Stomach (tissue), 9 donors: ENCODE results near the gene IGF1R. TPM values are rescaled to one million over a fixed set of nuclear protein-coding genes. Genes with fewer than 3 reads are reported as not detected.

Experiments
- DNase-seq, 2 donors: peaks; one replicate each; pipeline versions ENCODE4 v3.0.0 to v3.0.0-alpha.2; 2013 to 2019
- H3K27ac ChIP-seq, 5 donors: fragments of 200-600 bp in 4 of 5; sonication (generic) in 4 of 5; one replicate each; pipeline ENCODE4 v1.5.1; 2013 to 2019; ENCODE audit warnings: mild to moderate bottlenecking in 1 of 5, moderate library complexity in 1 of 5
- H3K27me3 ChIP-seq, 3 donors: fragments of 200-600 bp; sonication (generic); one replicate each; pipeline ENCODE4 v1.5.1; 2017 to 2019; ENCODE audit warnings: mixed run types in 1 of 3
- H3K36me3 ChIP-seq, 4 donors: fragments of 200-600 bp; sonication (generic); 1 replicate in 3 of 4; 2 replicates in 1 of 4; pipeline ENCODE4 v1.5.1; 2016 to 2019
- H3K4me1 ChIP-seq, 4 donors: fragments of 200-600 bp; sonication (generic); one replicate each; pipeline ENCODE4 v1.5.1; 2016 to 2019
- H3K4me3 ChIP-seq, 4 donors: fragments of 200-600 bp; sonication (generic) in 3 of 4; one replicate each; pipeline ENCODE4 v1.5.1; 2016 to 2019; ENCODE audit warnings: mild to moderate bottlenecking in 1 of 4
- H3K9me3 ChIP-seq, 4 donors: fragments of 200-600 bp; sonication (generic); one replicate each; pipeline ENCODE4 v1.5.1; 2016 to 2019
- EP300 ChIP-seq: sonication (generic); formaldehyde crosslinking; IDR thresholded peaks from one replicate; pipeline ENCODE4 v1.6.1; 2017; ENCODE audit warnings: antibody characterized with exemption
- POLR2A ChIP-seq, 4 donors: fragments of 450-650 bp; IDR thresholded peaks; one replicate each; pipeline ENCODE4 v1.6.1; 2016; ENCODE audit warnings: antibody characterized with exemption in 4 of 4, control low read depth in 2 of 4, mild to moderate bottlenecking in 1 of 4, moderate library complexity in 1 of 4
- POLR2AphosphoS5 ChIP-seq, 3 donors: sonication (generic); formaldehyde crosslinking; IDR thresholded peaks; one replicate each; pipeline ENCODE4 v1.6.1; 2016; ENCODE audit warnings: antibody characterized with exemption in 3 of 3
- WGBS, 5 donors: extraction: QIAGEN DNeasy Blood & Tissue Kit in 3 of 5; methylation state at CpG; one replicate each; pipeline versions ENCODE4 v1.1.5 to v1.1.7; 2013 to 2018; 5-methylcytosine and 5-hydroxymethylcytosine counted together
- intact Hi-C: fragments of 100-400 bp; cut with DNase I; formaldehyde crosslinking; loops from one replicate; pipeline ENCODE4 v1.15.1; 2023; ENCODE audit warnings: low total_unique reads
- polyA plus RNA-seq, 3 donors: library from polyadenylated mRNA; stranded (reverse); fragments of 200-250 nt; gene quantifications; one replicate each; pipeline ENCODE4 v1.2.3, GENCODE V29; 2013
- total RNA-seq, 5 donors: library from RNA; depleted of rRNA; stranded (reverse); fragments of >200 nt; gene quantifications; one replicate each; pipeline versions ENCODE4 v1.1.0 to v1.2.3, GENCODE V29; 2014 to 2016
- TF ChIP-seq, protein P1 (sequence below), 7 experiments: fragments of 450-650 bp in 4 of 7; fragments of 200-600 bp in 3 of 7; sonication (generic) in 3 of 7; IDR thresholded peaks; one replicate each; pipeline ENCODE4 v1.5.1; 2016 to 2019; ENCODE audit warnings: antibody characterized with exemption in 7 of 7, control low read depth in 2 of 7, mild to moderate bottlenecking in 1 of 7
- donor health status: healthy with polysubstance abuse.
- donor health status: Bipolar disorder and iron deficiency.
- donor health status: healthy.

The IGF1R gene
- total and polyA plus RNA-seq, 8 donors = 2.3 to 131 (median 42.8) TPM

DNA sequence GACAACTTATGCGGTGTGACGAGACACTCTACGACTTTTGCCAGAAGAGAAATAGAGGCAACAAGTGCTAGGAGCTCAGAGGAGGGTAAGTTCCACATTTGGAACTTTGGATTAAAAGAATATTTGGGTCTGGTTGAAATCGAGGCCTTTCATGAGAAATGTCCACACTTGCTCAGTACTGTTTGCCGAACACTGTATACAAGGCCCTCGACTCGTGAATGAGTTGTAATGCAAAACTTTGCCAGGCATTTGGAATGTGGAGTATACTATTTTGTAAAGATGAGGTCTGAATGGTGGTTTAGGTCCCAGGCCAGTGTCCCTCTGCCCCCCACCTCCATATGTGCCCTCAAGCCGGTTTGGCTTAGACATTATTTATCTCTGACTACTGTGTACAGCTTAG is 73.9 kb downstream of the IGF1R start:
- intact Hi-C loops = no loop called here
- Histone ChIP-seq H3K4me3 (no peak overlapping the region), H3K9me3 (no peaks in the 10 kb centered on the region), H3K27ac (peak overlapping the region in 2 of 5 donors; percentile 8 to 31), H3K36me3 (no peaks in the 10 kb centered on the region), H3K4me1 (peaks cover 36 to 98% (median 71%) of the 10 kb centered on the region in 4 donors), H3K27me3 (no peaks in the 10 kb centered on the region)
- DNase-seq = no peak
- WGBS, 5 donors = 61 to 79% (median 71%) methylated on average over 8 of the region's 8 CpGs
- TF ChIP-seq EP300 (no peak), POLR2A (IDR thresholded peaks at IDR 0.05) (no peak)
- TF ChIP-seq, protein P1, sequence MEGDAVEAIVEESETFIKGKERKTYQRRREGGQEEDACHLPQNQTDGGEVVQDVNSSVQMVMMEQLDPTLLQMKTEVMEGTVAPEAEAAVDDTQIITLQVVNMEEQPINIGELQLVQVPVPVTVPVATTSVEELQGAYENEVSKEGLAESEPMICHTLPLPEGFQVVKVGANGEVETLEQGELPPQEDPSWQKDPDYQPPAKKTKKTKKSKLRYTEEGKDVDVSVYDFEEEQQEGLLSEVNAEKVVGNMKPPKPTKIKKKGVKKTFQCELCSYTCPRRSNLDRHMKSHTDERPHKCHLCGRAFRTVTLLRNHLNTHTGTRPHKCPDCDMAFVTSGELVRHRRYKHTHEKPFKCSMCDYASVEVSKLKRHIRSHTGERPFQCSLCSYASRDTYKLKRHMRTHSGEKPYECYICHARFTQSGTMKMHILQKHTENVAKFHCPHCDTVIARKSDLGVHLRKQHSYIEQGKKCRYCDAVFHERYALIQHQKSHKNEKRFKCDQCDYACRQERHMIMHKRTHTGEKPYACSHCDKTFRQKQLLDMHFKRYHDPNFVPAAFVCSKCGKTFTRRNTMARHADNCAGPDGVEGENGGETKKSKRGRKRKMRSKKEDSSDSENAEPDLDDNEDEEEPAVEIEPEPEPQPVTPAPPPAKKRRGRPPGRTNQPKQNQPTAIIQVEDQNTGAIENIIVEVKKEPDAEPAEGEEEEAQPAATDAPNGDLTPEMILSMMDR (IDR thresholded peaks at IDR 0.05) = no peak

DNA sequence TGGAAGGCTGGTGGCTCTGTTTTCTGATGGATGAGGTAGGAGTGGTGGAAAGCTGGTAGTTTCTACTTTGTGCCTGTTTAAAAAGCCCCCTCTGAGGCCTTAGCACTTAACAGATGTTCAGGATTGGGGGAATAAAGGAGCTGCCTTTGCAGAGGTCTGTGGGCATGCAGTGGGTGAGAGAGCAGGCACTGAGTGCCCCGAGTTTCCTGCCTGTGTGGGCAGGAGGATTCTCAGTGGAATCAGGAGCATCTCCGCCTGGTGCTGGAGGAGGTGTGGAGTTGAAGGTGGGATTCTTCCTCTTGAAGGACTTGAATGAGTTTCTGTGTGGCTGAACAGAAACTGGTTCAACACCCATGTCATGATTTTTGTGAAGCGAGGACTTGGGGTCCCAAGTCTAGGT is 74.3 kb downstream of the IGF1R start:
- no peak for DNase-seq
- TF ChIP-seq POLR2AphosphoS5 (IDR thresholded peaks at IDR 0.05) = no peak
- TF ChIP-seq EP300 = no peak
- H3K9me3 ChIP-seq = no peaks in the 10 kb centered on the region
- no peak overlapping the region for H3K4me3 ChIP-seq
- intact Hi-C loops = no loop called here
- WGBS, 5 donors = 68 to 86% (median 80%) methylated on average over 3 of the region's 3 CpGs
- H3K4me1 ChIP-seq = peaks cover 40 to 97% (median 74%) of the 10 kb centered on the region in 4 donors
- H3K27me3 ChIP-seq = no peaks in the 10 kb centered on the region
- H3K27ac ChIP-seq = peak overlapping the region in 2 of 5 donors; percentile 8 to 31
- no peaks in the 10 kb centered on the region for H3K36me3 ChIP-seq

DNA sequence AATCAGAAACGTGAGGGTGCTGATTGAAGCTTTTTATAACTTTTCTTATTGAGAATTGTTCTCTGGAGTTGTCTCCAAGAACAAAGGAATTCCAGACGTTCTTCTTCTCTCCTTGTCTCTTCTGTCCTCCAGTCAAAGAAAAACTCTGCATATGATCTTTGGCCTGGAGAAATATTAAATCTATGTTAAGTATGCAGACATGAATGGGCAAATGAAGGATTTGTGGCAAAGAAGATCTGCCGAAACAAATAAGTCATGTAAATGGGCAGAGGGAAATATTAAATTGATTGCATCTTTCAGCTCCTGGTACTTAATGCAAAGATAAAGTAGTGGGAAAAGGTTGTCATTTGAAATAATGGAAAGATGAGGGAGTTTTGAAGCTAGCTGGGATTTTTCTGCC is 74.9 kb downstream of the IGF1R start:
- DNase-seq = no peak
- no peaks in the 10 kb centered on the region for H3K27me3 ChIP-seq
- TF ChIP-seq POLR2AphosphoS5 (IDR thresholded peaks at IDR 0.05) (no peak), EP300 (no peak), POLR2A (IDR thresholded peaks at IDR 0.05) (no peak)
- TF ChIP-seq, protein P1 (IDR thresholded peaks at IDR 0.05) = no peak
- H3K4me3 ChIP-seq = no peak overlapping the region
- H3K4me1 ChIP-seq = peaks cover 39 to 96% (median 75%) of the 10 kb centered on the region in 4 donors
- H3K9me3 ChIP-seq = no peaks in the 10 kb centered on the region
- 43 to 58% (median 49%) methylated on average over 3 of the region's 3 CpGs for WGBS, 5 donors
- no peaks in the 10 kb centered on the region for H3K36me3 ChIP-seq
- H3K27ac ChIP-seq = peak overlapping the region in 3 of 5 donors; percentile 74 to 92 (median 77)
- intact Hi-C loops = no loop called here

DNA sequence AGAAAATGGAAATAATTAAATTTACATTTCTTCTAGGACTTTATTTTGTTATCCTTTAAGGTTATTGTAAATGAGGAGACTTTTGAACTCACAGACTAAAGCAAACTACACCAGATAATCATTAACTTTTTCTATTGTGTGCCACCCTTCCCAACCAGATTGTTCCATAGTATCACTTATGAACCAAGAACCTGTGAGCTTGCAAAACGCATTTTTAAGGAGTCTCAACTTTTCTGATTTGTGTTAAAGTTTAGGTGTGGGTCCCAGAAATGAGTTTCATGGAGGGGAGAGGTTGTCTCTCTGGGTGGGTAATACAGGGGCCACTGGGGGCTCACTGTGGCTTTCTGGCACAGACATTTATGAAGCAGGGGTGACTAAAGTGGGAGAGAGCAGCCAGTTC is 75.7 kb downstream of the IGF1R start:
- H3K4me3 ChIP-seq = no peak overlapping the region
- peak in 1 of 2 donors; percentile 71 for DNase-seq
- H3K27me3 ChIP-seq = no peaks in the 10 kb centered on the region
- no peaks in the 10 kb centered on the region for H3K9me3 ChIP-seq
- intact Hi-C loops = no loop called here
- WGBS, 5 donors = 28 to 58% (median 47%) methylated on average over 1 of the region's 1 CpG
- peaks cover 38 to 96% (median 73%) of the 10 kb centered on the region in 4 donors for H3K4me1 ChIP-seq
- TF ChIP-seq EP300 (no peak), POLR2AphosphoS5 (IDR thresholded peaks at IDR 0.05) (no peak), POLR2A (IDR thresholded peaks at IDR 0.05) (no peak)
- TF ChIP-seq, protein P1 (IDR thresholded peaks at IDR 0.05) = no peak
- no peaks in the 10 kb centered on the region for H3K36me3 ChIP-seq
- H3K27ac ChIP-seq = peak overlapping the region; percentile 74 to 92 (median 81)

DNA sequence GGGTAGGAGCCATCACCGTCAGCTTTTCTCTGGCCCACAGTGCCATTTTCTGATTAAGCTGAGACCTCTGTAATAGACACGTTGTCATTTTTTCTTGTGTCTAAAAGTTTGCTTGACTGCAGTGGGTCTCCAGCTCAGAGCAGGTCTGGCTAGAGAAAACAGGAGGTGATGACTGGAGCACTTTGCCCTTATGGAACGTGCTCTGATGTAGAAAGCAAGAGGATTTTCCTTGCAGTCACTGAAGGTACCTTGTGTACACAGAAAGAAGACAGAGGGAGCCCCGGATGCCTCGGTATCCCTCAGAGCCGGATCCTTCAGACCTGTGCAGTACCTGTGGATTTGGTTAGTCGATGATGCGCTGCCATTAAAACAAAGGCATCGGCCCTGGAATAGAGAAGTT is 76.2 kb downstream of the IGF1R start:
- Histone ChIP-seq H3K27me3 (no peaks in the 10 kb centered on the region), H3K36me3 (no peaks in the 10 kb centered on the region), H3K27ac (peak overlapping the region; percentile 74 to 92 (median 81)), H3K4me1 (peaks cover 38 to 96% (median 74%) of the 10 kb centered on the region in 4 donors), H3K4me3 (no peak overlapping the region), H3K9me3 (no peaks in the 10 kb centered on the region)
- 50 to 71% (median 61%) methylated on average over 9 of the region's 9 CpGs for WGBS, 5 donors
- intact Hi-C loops = no loop called here
- no peak for DNase-seq
- TF ChIP-seq POLR2AphosphoS5 (IDR thresholded peaks at IDR 0.05) (no peak), EP300 (no peak)
- TF ChIP-seq, protein P1 (IDR thresholded peaks at IDR 0.05) = no peak
